AML-193 (cell line): ENCODE data around the gene LSM3.

Experiments used
- DNase-seq, 2 experiments: peaks; one replicate each; lab custom pipeline; 2025; lab: John Stamatoyannopoulos, UW

Gene LSM3

DNA sequence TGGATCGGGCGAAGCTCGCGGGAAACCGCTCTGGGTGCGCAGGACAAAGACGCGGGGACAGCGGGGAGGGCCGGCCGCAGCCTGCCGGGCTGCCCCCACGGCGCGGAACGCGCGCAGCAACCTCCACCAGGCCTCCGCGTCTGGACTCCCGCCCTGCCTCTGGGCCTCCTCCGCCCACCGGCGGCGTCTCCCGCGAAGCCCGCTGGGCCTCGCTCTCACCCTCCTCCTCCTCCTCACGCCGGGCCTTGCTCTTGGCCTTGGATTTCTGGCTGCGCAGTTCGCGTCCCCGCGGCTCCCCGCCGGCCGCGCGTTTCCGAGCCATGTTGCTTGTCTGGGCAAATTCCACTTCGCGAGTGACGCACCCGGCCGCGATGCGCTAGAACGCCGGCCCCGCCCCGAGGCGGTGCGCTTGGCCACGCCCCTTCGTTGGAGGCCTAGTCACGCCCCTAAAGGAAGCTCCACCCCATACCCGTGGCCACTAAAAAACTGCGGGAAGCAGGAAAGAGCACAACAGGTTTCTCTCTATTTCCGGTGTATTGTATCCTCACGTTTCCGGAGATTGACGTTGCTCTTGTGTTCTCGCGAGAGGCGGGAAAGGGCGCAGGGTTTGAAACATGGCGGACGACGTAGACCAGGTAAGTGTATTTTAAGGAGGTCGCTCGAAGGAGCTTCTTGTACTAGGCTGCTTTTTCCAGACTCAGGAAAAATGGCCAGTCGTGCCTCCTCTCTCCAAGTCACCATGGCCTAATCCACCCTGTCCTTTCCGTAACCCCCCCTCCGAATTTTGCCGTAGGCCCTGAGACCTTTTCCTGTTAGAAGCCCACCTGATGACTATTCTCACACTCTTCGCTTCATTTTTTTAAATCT, at the start of gene LSM3, which contains the start of gene XPC:
TSS of gene LSM3 (plus strand) at position 571 of the 867 bp plus-strand sequence. CDS start at position 615, 44 bp downstream.
TSS of gene XPC (minus strand) at position 355 of the 867 bp plus-strand sequence. CDS start at position 322, 33 bp downstream.
- peak; percentile 99 for DNase-seq

DNA sequence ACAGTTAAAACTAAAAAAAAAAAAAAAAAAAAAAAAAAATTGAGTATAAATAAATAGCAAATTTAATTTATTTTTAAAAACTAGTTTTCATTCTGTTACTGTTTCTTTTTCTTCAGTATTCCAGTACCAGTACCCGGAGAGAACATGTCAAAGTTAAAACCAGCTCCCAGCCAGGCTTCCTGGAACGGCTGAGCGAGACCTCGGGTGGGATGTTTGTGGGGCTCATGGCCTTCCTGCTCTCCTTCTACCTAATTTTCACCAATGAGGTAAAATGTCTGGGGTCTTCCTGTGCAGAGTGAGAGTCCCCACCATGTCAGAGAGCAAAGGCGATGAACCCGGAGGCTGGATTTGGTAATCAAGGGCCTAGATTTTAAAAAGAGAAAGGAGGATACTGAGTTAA, 49.3 kb upstream of the LSM3 start:
- no peak for DNase-seq

DNA sequence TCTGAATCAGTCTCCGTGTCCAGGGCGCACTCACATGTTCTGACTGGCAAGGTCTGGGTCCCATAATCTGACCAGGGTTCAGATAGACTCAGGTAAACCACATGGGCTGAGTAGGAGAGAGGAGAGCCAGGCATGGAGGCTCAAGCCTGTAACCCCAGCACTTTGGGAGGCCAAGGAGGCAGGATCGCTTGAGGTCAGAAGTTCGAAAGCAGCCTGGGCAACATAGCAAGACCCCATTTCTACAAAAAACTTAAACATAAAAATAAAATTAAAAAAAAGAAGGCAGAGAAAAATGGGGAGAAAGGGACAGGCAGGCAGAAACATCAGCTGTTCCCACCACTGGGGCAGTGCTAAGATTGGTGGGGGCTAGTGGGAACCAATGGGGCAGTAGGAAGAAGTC, 48.4 kb upstream of the LSM3 start:
- no peak for DNase-seq

DNA sequence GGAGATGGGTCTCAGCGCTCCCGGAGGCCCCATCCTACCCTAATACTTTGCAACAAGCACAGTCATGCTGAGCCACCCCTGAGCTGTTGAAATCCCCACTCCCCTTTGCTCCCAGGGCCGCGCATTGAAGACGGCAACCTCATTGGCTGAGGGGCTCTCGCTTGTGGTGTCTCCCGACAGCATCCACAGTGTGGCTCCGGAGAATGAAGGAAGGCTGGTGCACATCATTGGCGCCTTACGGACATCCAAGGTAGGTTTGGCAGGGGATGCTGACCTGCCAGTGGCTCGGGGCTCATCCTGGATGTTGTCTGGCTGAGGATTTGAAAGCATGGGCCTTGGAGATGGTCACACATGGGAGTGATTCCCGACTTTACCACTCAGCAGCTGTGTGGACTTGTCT, 47.9 kb upstream of the LSM3 start:
- DNase-seq: no peak

- no peak for DNase-seq
Measured at GRCh38 chr3:14131134-14131533, 47.5 kb upstream of the LSM3 start.

DNA sequence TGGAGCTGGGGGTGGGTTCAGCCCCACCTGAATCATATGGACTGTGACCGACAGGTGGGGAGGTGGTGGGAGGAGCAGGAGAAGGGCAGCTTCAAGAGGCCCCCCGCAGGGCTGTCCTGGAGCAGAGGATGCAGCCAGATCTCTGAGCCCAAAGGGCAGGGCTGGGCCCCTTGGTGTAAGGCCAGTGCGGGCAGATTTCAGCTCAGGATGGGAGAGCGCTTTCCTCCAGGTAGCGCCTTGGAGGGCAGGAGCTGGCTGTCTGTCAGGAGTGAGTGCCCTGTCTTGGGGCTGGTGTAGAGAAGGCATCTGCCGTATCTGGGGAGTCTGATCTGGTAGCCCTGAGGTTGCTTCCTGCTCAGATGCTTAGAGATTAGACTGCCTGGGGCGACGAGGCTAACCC, 46.5 kb upstream of the LSM3 start:
- DNase-seq: no peak

GRCh38 chr3:14132689-14133088, 45.9 kb upstream of the LSM3 start:
- DNase-seq: no peak

GRCh38 chr3:14133188-14133800, 45.3 kb upstream of the LSM3 start:
- no peak for DNase-seq

DNA sequence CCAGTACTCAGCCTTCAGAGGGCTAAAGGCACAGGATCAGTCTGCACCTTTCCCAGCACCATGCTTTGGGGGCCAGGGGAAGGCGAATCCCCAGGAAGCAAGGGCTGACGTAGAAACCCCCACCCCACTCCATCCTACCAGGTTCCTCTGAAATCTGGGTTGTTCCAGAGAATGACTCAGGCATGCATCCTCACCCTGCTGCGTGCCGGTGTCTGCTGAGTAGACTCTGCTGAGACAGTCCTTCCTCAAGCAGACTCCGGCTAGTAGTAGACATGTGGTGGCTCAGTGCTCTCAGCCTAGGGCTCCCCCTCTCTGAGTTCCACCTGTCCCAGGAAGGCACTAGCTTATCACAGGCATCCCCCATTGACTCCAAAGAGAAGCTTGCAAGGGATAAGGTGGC, 44.7 kb upstream of the LSM3 start:
- no peak for DNase-seq

DNA sequence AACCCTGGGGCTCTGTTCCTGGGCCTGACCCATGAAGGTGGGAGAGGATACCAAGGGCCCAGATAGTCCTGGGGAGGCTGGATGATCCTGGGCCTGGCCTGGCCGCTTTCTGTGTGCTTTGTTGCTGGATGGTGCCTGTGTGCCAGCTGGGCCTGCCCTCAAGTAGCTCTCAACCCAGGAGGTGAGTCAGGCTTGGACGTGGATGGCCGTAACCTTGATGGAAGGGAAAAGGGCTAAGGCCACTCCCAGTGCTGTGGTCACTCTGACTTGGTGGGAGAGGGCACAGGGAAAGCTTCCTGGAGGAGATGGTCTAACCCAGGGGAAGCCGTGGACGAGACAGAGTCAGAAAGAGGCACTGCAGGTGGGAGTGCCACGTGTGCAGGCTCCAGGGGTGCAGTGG, 44.3 kb upstream of the LSM3 start:
- DNase-seq: no peak

DNA sequence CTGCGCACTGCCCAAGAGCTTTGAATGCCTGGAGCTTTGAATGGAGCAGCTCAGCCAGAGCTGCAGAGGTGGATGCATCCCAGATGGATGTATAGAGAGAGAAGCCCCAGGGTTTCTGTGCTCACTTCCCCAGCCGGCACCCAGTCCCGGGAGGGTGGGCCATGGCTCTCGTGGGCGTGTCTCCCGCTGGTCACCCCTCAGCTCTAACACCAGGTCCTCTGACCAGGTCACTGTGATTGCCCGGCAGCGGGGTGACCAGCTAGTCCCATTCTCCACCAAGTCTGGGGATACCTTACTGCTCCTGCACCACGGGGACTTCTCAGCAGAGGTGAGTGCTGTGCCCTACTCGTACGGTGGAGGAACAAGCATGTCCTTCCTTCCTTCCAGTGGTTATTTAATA, 43.0 kb upstream of the LSM3 start:
- no peak for DNase-seq

DNA sequence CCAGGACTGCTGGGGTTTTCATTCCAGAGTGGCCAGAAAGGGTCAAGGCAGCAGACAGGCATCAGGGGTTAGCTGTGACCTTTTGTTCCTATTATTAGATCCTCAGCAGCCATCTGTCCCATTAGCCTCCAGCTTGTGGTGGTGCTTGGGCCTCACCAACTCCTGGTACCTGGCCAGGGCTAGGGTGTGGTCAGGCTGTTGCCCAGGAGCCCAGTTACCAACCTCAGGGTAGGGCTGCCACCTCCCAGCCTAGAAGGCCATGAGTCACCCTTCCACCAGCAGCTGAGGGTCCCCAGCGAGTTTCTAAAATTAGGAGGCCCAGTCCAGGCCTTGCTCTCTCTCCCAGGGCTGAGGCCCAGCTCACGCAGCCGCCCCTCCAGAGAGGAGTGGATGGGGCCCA, 41.6 kb upstream of the LSM3 start:
- DNase-seq: no peak

- DNase-seq: no peak
Measured at GRCh38 chr3:14137445-14137844, 41.2 kb upstream of the LSM3 start.

DNA sequence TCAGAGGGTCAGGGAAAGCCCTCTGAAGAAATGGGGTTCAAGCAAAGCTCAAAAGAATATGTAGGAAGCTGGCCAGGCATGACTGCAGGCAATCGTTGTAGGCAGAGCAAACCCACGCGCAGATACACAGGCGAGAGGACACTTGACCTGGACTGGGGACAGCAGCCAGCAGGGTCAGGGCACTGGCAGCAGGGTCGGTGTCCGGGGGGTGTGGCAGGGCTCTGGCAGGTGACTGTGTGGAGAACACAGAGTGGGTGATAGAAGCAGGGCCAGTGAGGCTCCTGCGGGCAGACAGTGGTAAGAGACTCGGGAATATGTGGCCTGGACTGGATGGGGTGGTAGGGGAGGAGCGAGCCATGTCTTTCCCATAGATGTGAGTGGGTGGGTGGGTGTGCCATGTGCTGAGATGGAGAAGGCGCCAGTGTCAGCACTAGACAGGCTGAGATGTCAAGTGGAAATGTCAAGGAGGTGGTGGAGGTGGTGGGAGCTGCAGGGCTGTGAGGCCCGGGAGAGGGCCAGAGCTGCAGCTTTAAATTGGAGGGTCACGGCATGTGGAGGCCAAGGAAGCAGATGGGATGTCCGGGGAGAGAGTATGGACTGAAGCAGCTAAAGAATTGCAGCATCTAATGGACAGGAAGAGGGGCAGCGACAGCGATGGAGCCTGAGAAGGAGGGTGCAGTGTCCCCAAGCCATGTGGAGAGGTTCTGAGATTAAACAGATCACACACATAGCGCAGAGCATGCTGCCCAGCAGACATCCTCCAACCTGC, 40.3 kb upstream of the LSM3 start:
- no peak for DNase-seq

DNA sequence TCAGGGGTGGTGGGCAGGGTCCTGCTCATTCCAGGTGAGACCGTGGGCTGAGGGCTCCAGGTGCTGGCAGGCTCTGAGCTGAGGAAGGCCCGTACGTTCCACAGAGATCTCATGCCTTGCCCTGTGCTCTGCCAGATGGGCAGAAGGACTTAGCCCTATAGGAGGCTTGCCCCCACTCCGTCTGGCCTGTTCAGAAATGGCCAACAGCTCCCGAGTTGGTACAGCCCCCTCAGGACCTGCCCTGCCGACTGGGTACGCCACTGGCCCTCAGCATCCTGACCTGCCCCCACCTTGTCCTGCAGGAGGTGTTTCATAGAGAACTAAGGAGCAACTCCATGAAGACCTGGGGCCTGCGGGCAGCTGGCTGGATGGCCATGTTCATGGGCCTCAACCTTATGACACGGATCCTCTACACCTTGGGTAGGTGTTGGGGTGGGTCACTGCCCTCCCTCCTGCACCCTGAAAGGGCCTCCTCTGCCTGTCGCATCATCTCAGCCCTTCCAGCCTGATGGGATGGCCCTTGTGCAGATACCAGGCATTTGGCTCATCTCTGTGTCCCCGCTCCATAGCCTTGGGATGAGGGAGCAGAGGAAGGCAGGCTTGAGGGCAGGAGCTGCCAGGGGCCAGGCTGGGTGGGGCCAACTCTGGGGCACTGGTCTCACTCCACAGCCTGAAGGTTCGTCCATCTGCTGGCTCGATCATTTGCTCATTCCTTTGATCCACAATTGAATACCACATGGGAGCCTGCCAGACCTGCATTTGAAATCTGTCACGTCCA, 39.5 kb upstream of the LSM3 start:
- no peak for DNase-seq

DNA sequence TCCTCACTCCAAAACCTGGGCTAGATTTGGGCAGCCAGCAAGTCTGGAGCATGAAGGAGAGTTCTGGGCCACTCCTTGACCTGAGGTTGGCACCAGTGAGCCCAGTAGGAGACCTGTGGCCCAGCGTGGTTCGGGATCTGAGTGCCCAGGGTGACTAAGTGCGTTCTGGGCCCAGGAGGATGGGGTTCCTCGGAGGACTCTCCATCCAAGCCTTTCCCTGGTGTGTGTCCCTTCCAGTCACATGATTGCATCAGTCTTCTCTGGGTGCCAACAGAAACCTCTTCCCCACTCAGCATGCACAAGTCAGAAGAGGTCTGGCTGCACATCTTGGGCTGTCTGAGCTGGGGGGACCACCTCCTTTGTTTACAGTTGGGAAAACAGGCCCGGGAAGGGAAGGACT, 38.8 kb upstream of the LSM3 start:
- DNase-seq: no peak

DNA sequence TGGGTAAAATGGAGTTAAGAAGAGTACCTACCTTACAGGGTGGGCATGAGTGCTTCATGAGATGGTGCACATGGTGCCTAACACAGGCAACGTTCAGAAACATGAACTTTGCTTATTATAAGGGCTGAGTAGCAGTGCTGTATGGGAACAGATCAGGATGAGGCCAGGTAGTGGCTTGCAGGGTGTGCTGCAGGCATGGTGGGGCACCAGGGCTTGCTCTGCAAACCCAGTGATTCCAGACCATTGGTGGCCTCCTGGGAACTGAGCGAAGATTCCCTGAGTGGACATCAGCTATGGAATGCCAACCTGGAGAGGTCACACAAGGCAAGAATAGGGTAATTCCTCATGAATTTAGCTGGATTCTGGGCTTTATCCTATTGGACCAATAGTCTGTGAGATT, 37.9 kb upstream of the LSM3 start:
- no peak for DNase-seq

- no peak for DNase-seq
Measured at GRCh38 chr3:14141144-14141543, 37.5 kb upstream of the LSM3 start.

DNA sequence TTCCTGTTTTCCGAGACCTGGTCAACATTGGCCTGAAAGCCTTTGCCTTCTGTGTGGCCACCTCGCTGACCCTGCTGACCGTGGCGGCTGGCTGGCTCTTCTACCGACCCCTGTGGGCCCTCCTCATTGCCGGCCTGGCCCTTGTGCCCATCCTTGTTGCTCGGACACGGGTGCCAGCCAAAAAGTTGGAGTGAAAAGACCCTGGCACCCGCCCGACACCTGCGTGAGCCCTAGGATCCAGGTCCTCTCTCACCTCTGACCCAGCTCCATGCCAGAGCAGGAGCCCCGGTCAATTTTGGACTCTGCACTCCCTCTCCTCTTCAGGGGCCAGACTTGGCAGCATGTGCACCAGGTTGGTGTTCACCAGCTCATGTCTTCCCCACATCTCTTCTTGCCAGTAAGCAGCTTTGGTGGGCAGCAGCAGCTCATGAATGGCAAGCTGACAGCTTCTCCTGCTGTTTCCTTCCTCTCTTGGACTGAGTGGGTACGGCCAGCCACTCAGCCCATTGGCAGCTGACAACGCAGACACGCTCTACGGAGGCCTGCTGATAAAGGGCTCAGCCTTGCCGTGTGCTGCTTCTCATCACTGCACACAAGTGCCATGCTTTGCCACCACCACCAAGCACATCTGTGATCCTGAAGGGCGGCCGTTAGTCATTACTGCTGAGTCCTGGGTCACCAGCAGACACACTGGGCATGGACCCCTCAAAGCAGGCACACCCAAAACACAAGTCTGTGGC, 36.8 kb upstream of the LSM3 start:
- no peak for DNase-seq

DNA sequence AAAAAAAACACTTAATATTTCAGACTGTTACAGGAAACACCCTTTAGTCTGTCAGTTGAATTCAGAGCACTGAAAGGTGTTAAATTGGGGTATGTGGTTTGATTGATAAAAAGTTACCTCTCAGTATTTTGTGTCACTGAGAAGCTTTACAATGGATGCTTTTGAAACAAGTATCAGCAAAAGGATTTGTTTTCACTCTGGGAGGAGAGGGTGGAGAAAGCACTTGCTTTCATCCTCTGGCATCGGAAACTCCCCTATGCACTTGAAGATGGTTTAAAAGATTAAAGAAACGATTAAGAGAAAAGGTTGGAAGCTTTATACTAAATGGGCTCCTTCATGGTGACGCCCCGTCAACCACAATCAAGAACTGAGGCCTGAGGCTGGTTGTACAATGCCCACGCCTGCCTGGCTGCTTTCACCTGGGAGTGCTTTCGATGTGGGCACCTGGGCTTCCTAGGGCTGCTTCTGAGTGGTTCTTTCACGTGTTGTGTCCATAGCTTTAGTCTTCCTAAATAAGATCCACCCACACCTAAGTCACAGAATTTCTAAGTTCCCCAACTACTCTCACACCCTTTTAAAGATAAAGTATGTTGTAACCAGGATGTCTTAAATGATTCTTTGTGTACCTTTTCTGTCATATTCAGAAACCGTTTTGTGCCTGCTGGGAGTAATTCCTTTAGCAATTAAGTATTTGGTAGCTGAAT, 35.9 kb upstream of the LSM3 start:
- no peak for DNase-seq
